Right lobe of liver (tissue), 6 donors: ENCODE measurements around the gene DRAXIN. TPM values are rescaled to one million over a fixed set of nuclear protein-coding genes. Genes with fewer than 3 reads are reported as not detected.

ENCODE experiments used
- ATAC-seq, 4 donors: fragments of 200-7000 bp; cut with Tn5 transposase; one replicate each; pipeline ENCODE4 v1.9.1; 2020; ENCODE audit warnings: mild to moderate bottlenecking in 4 of 4, moderate library complexity in 4 of 4
- DNase-seq, 3 donors: peaks; one replicate each; pipeline ENCODE4 v3.0.0-alpha.2; 2020
- H3K27ac ChIP-seq, 3 donors: fragments of 200-600 bp; one replicate each; pipeline ENCODE4 v1.8.0; 2022
- H3K27me3 ChIP-seq, 2 donors: fragments of 200-600 bp; one replicate each; pipeline ENCODE4 v1.8.0; 2022
- H3K36me3 ChIP-seq, 4 donors: fragments of 200-600 bp; sonication (generic) in 1 of 4; one replicate each; pipeline versions ENCODE4 v1.5.1 to v1.8.0; 2017 to 2022; ENCODE audit warnings: control low read depth in 1 of 4
- H3K4me1 ChIP-seq, 4 donors: fragments of 200-600 bp; sonication (generic) in 1 of 4; one replicate each; pipeline versions ENCODE4 v1.5.1 to v1.8.0; 2017 to 2022; ENCODE audit warnings: control low read depth in 1 of 4
- H3K4me3 ChIP-seq, 3 donors: fragments of 200-600 bp; one replicate each; pipeline ENCODE4 v1.8.0; 2022
- H3K9me3 ChIP-seq, 4 donors: fragments of 200-600 bp; sonication (generic) in 1 of 4; one replicate each; pipeline versions ENCODE4 v1.5.1 to v1.8.0; 2017 to 2022; ENCODE audit warnings: control low read depth in 1 of 4
- POLR2A ChIP-seq: fragments of 450-650 bp; IDR thresholded peaks from one replicate; pipeline ENCODE4 v1.6.1; 2017; ENCODE audit warnings: antibody characterized with exemption, mild to moderate bottlenecking
- WGBS: methylation state at CpG from one replicate; pipeline ENCODE4 v1.1.6; 2018; ENCODE audit warnings: low coverage, low lambda C conversion rate; ENCODE audit not compliant: insufficient coverage; ENCODE audit errors: missing lambda C conversion rate; 5-methylcytosine and 5-hydroxymethylcytosine counted together
- intact Hi-C, 2 donors: fragments of 100-400 bp; cut with DNase I; formaldehyde crosslinking; loops; one replicate each; pipeline versions ENCODE4 v1.11.2 to v1.14.1; 2022
- total RNA-seq, 6 experiments: library from RNA; depleted of rRNA in 2 of 6; stranded (reverse); fragments of >200 nt in 2 of 6; fragmentation: NEBNext Ultra II Directional in 3 of 6; extraction: Animal tissue kit (Norgen Biotek cat#: 25700) in 3 of 6; gene quantifications; one replicate each; pipeline versions ENCODE4 v1.1.0 to v1.2.4, GENCODE V29; 2016 to 2023
- TF ChIP-seq, protein P1 (sequence below), 4 donors: fragments of 200-600 bp in 3 of 4; fragments of 450-650 bp in 1 of 4; IDR thresholded peaks; one replicate each; pipeline versions ENCODE4 v1.5.1 to v1.8.0; 2016 to 2022; ENCODE audit warnings: antibody characterized with exemption in 4 of 4, mild to moderate bottlenecking in 2 of 4
- donor health status: DM: no; HTN: yes; CAD: no.
- donor health status: DM: no; HTN: no; CAD: no.
- donor health status: DM: no; HTN: no; CAD: no.
- donor health status: DM: no; HTN: yes; CAD: no.
- donor health status: DM: no; HTN: yes; CAD: no.

The DRAXIN gene
- total RNA-seq, 6 experiments from 2014 or later: not detected

DNA sequence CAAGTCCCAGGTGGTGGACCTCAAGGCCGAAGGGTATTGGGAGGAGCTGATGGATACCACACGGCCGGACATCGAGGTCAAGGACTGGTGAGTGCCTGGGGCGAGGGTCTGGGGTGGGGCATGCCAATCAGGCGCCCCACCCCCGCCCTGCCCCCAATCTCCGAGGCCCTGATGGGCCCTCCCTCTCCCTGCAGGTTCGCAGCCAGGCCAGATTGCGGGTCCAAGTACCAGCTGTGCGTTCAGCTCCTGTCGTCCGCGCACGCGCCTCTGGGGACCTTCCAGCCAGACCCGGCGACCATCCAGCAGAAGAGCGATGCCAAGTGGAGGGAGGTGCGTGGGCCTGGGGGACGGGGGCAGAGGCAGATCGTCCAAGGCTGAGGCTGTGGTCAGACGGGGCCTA is 33.0 kb upstream of the DRAXIN start:
- no peak overlapping the region for H3K4me3 ChIP-seq
- ATAC-seq (no peak), DNase-seq (no peak)
- no peak for TF ChIP-seq POLR2A
- TF ChIP-seq, protein P1, sequence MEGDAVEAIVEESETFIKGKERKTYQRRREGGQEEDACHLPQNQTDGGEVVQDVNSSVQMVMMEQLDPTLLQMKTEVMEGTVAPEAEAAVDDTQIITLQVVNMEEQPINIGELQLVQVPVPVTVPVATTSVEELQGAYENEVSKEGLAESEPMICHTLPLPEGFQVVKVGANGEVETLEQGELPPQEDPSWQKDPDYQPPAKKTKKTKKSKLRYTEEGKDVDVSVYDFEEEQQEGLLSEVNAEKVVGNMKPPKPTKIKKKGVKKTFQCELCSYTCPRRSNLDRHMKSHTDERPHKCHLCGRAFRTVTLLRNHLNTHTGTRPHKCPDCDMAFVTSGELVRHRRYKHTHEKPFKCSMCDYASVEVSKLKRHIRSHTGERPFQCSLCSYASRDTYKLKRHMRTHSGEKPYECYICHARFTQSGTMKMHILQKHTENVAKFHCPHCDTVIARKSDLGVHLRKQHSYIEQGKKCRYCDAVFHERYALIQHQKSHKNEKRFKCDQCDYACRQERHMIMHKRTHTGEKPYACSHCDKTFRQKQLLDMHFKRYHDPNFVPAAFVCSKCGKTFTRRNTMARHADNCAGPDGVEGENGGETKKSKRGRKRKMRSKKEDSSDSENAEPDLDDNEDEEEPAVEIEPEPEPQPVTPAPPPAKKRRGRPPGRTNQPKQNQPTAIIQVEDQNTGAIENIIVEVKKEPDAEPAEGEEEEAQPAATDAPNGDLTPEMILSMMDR (IDR thresholded peaks at IDR 0.05): no peak
- intact Hi-C loops: no loop called here
- no peaks in the 10 kb centered on the region for H3K27me3 ChIP-seq
- peaks cover 0 to 7% (median 0%) of the 10 kb centered on the region in 4 donors for H3K4me1 ChIP-seq
- H3K9me3 ChIP-seq: no peaks in the 10 kb centered on the region
- H3K27ac ChIP-seq: no peak overlapping the region
- 93% methylated on average over 5 of the region's 23 CpGs for WGBS
- no peaks in the 10 kb centered on the region for H3K36me3 ChIP-seq

DNA sequence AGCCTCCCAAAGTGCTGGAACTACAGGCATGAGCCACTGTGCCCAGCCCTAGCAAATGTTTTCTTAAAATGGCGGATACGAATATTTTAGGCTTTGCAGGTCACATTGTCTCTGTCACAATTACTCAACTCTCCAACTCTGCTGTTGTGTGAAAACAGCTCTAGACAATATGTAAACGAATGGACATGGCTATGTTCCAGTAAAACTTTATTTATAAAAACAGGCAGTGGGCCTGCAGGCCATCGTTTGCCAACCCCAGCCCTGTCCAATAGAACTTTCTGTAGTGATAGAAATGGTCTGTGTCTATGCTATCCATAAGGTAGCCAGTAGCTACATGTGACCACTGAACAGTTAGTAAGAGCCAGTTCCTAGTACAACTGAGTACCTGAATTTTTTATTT is 31.8 kb upstream of the DRAXIN start:
- Histone ChIP-seq H3K4me1 (peaks cover 0 to 7% (median 0%) of the 10 kb centered on the region in 4 donors), H3K9me3 (no peaks in the 10 kb centered on the region), H3K27ac (no peak overlapping the region), H3K4me3 (no peak overlapping the region), H3K36me3 (no peaks in the 10 kb centered on the region), H3K27me3 (no peaks in the 10 kb centered on the region)
- no peak for ATAC-seq
- no peak for DNase-seq
- intact Hi-C loops: no loop called here
- WGBS: 58% methylated on average over 4 of the region's 4 CpGs
- no peak for TF ChIP-seq POLR2A
- TF ChIP-seq, protein P1 (IDR thresholded peaks at IDR 0.05): no peak

DNA sequence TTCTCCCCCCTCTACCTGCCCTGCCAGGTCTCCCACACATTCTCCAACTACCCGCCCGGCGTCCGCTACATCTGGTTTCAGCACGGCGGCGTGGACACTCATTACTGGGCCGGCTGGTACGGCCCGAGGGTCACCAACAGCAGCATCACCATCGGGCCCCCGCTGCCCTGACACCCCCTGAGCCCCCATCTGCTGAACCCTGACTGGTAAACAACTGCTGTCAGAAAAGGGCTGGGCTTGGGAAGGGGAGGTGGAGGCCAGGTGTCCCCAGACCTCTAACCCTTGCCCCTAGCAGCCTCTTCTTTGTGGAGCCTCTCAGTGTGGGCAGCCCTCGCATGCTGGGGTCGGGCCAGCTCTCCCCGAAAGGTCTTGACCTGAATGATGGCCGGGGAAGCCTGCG is 30.4 kb upstream of the DRAXIN start:
- Histone ChIP-seq H3K4me3 (no peak overlapping the region), H3K9me3 (no peaks in the 10 kb centered on the region), H3K4me1 (no peaks in the 10 kb centered on the region), H3K27me3 (no peaks in the 10 kb centered on the region), H3K27ac (no peak overlapping the region), H3K36me3 (no peaks in the 10 kb centered on the region)
- intact Hi-C loops: no loop called here
- DNase-seq: no peak
- WGBS: 87% methylated on average over 4 of the region's 17 CpGs
- TF ChIP-seq, protein P1 (IDR thresholded peaks at IDR 0.05): no peak
- no peak for TF ChIP-seq POLR2A
- no peak for ATAC-seq

- Histone ChIP-seq H3K4me3 (peak overlapping the region; percentile 45 to 68 (median 54)), H3K27ac (peak overlapping the region; percentile 66 to 82 (median 78)), H3K4me1 (peaks cover 0 to 6% (median 0%) of the 10 kb centered on the region in 4 donors), H3K9me3 (no peaks in the 10 kb centered on the region), H3K36me3 (no peaks in the 10 kb centered on the region), H3K27me3 (no peaks in the 10 kb centered on the region)
- 0% methylated on average over 8 of the region's 66 CpGs for WGBS
- DNase-seq (peak in 1 of 3 donors; percentile 56), ATAC-seq (peak; percentile 45 to 60 (median 54))
- intact Hi-C loops: no loop called here
- TF ChIP-seq, protein P1 (IDR thresholded peaks at IDR 0.05): no peak
- TF ChIP-seq POLR2A: no peak
Measured at GRCh38 chr1:11664336-11665065, 27.0 kb upstream of the DRAXIN start.
